Trophoblast cell (in vitro differentiated cells and primary cell): ENCODE data around the gene USP4.

Experiments
- DNase-seq, 2 donors: peaks; one replicate each; pipeline ENCODE4 v3.0.0-alpha.2; 2016
- H2AFZ ChIP-seq: 2 replicates; pipeline ENCODE4 v1.6.1; 2013; ENCODE audit warnings: low read length, moderate library complexity, mild to moderate bottlenecking; ENCODE audit not compliant: insufficient read depth, poor library complexity
- H2AK5ac ChIP-seq: 2 replicates; pipeline ENCODE4 v1.6.1; 2013; ENCODE audit warnings: mild to moderate bottlenecking, low read length
- H2BK120ac ChIP-seq: 2 replicates; pipeline ENCODE4 v1.6.1; 2013; ENCODE audit warnings: low read length, mild to moderate bottlenecking, moderate library complexity; ENCODE audit not compliant: insufficient read depth, poor library complexity
- H2BK12ac ChIP-seq: 2 replicates; pipeline ENCODE4 v1.6.1; 2013; ENCODE audit warnings: mild to moderate bottlenecking, low read length, moderate library complexity
- H2BK5ac ChIP-seq: 2 replicates; pipeline ENCODE4 v1.6.1; 2013; ENCODE audit warnings: low read length, low read depth, moderate library complexity, mild to moderate bottlenecking; ENCODE audit not compliant: poor library complexity
- H3K14ac ChIP-seq: 2 replicates; pipeline ENCODE4 v1.6.1; 2013; ENCODE audit warnings: mild to moderate bottlenecking, low read length
- H3K18ac ChIP-seq: 2 replicates; pipeline ENCODE4 v1.6.1; 2013; ENCODE audit warnings: mild to moderate bottlenecking, low read length
- H3K23ac ChIP-seq: 2 replicates; pipeline ENCODE4 v1.6.1; 2013; ENCODE audit warnings: low read length
- H3K27ac ChIP-seq: 2 replicates; pipeline ENCODE4 v1.5.1; 2013; ENCODE audit warnings: low read depth, mild to moderate bottlenecking, inconsistent platforms, low read length, moderate library complexity
- H3K27me3 ChIP-seq: 2 replicates; pipeline ENCODE4 v1.6.1; 2013; ENCODE audit warnings: inconsistent platforms, mild to moderate bottlenecking, low read length, moderate library complexity; ENCODE audit not compliant: insufficient read depth
- H3K36me3 ChIP-seq, 2 experiments: 1 replicate in 1 of 2; 2 replicates in 1 of 2; pipeline ENCODE4 v1.6.1; 2013; ENCODE audit warnings: low read length in 2 of 2, mild to moderate bottlenecking in 2 of 2, moderate library complexity in 1 of 2; ENCODE audit not compliant: insufficient read depth in 2 of 2, control insufficient read depth in 1 of 2
- H3K4ac ChIP-seq: 2 replicates; pipeline ENCODE4 v1.6.1; 2013; ENCODE audit warnings: low read depth, mild to moderate bottlenecking, low read length, moderate library complexity
- H3K4me1 ChIP-seq, 2 experiments: 1 replicate in 1 of 2; 2 replicates in 1 of 2; pipeline ENCODE4 v1.6.1; 2013; ENCODE audit warnings: low read length in 2 of 2, mild to moderate bottlenecking in 2 of 2, moderate library complexity in 1 of 2; ENCODE audit not compliant: insufficient read depth in 2 of 2, control insufficient read depth in 1 of 2
- H3K4me2 ChIP-seq: 2 replicates; pipeline ENCODE4 v1.6.1; 2013; ENCODE audit warnings: inconsistent platforms, mild to moderate bottlenecking, low read length, moderate library complexity
- H3K4me3 ChIP-seq: 2 replicates; pipeline ENCODE4 v1.5.1; 2013; ENCODE audit warnings: mild to moderate bottlenecking, low read depth, low read length, inconsistent platforms
- H3K79me1 ChIP-seq: one replicate; pipeline ENCODE4 v1.6.1; 2013; ENCODE audit warnings: low read length
- H3K79me2 ChIP-seq: 2 replicates; pipeline ENCODE4 v1.6.1; 2013; ENCODE audit warnings: low read length, mild to moderate bottlenecking; ENCODE audit not compliant: control insufficient read depth, insufficient read depth, poor library complexity
- H3K9ac ChIP-seq: 2 replicates; pipeline ENCODE4 v1.6.1; 2013; ENCODE audit warnings: mild to moderate bottlenecking, low read length
- H3K9me3 ChIP-seq: 2 replicates; pipeline ENCODE4 v1.6.1; 2013; ENCODE audit warnings: low read depth, mild to moderate bottlenecking, control low read depth, inconsistent platforms, low read length; ENCODE audit not compliant: insufficient read depth
- H4K12ac ChIP-seq: 2 replicates; pipeline ENCODE4 v1.6.1; 2013; ENCODE audit warnings: low read depth, mild to moderate bottlenecking, low read length, moderate library complexity
- H4K8ac ChIP-seq: 2 replicates; pipeline ENCODE4 v1.6.1; 2013; ENCODE audit warnings: low read depth, mild to moderate bottlenecking, low read length, moderate library complexity
- H4K91ac ChIP-seq: one replicate; pipeline ENCODE4 v1.6.1; 2013; ENCODE audit warnings: low read depth, mild to moderate bottlenecking, low read length, moderate library complexity
- WGBS: extraction: QIAGEN DNeasy Blood & Tissue Kit; methylation state at CpG from one replicate; pipeline ENCODE4 v1.1.7; 2013; ENCODE audit warnings: missing lambda C conversion rate; ENCODE audit not compliant: insufficient read length, insufficient coverage; ENCODE audit errors: extremely low coverage; 5-methylcytosine and 5-hydroxymethylcytosine counted together

The USP4 gene

GRCh38 chr3:49341996-49342395 lies 2.1 kb upstream of the USP4 start:
- H3K4me1 ChIP-seq = peaks cover 5 to 9% of the 10 kb centered on the region in 2 experiments
- H3K14ac ChIP-seq = peak overlapping the region; percentile 25
- no peak overlapping the region for H4K8ac ChIP-seq
- no peaks in the 10 kb centered on the region for H3K9me3 ChIP-seq
- peak overlapping the region; percentile 24 for H3K23ac ChIP-seq
- H2AFZ ChIP-seq = no peak overlapping the region
- H2BK12ac ChIP-seq = no peak overlapping the region
- no peak overlapping the region for H3K4ac ChIP-seq
- H3K79me1 ChIP-seq = peaks cover 13% of the 10 kb centered on the region
- no peak overlapping the region for H2AK5ac ChIP-seq
- H4K91ac ChIP-seq = no peak overlapping the region
- no peak overlapping the region for H3K4me3 ChIP-seq
- no peaks in the 10 kb centered on the region for H3K36me3 ChIP-seq
- no peaks in the 10 kb centered on the region for H3K27me3 ChIP-seq
- no peak overlapping the region for H4K12ac ChIP-seq
- no CpG with 5 or more reads among the region's 6 CpGs for WGBS
- H3K79me2 ChIP-seq = peaks cover 9% of the 10 kb centered on the region
- no peak overlapping the region for H2BK5ac ChIP-seq
- no peak overlapping the region for H3K4me2 ChIP-seq
- no peak overlapping the region for H3K27ac ChIP-seq
- no peak for DNase-seq
- no peak overlapping the region for H3K9ac ChIP-seq
- H2BK120ac ChIP-seq = no peak overlapping the region
- H3K18ac ChIP-seq = no peak overlapping the region

- Histone ChIP-seq H3K27me3 (no peaks in the 10 kb centered on the region), H3K79me1 (peaks cover 13% of the 10 kb centered on the region), H3K4ac (peak overlapping the region; percentile 72), H4K8ac (peak overlapping the region; percentile 76), H2AFZ (peak overlapping the region; percentile 62), H2BK12ac (no peak overlapping the region), H2BK120ac (peak overlapping the region; percentile 61), H3K9ac (peak overlapping the region; percentile 94), H4K12ac (peak overlapping the region; percentile 39), H3K18ac (peak overlapping the region; percentile 50), H2BK5ac (peak overlapping the region; percentile 41), H3K4me2 (peak overlapping the region; percentile 62), H3K36me3 (peaks cover 1 to 12% of the 10 kb centered on the region in 2 experiments), H4K91ac (peak overlapping the region; percentile 67), H3K23ac (no peak overlapping the region), H3K27ac (peak overlapping the region; percentile 83), H3K9me3 (no peaks in the 10 kb centered on the region), H3K4me3 (peak overlapping the region; percentile 86), H3K79me2 (peaks cover 9% of the 10 kb centered on the region), H3K4me1 (peaks cover 5 to 9% of the 10 kb centered on the region in 2 experiments), H3K14ac (peak overlapping the region; percentile 69), H2AK5ac (peak overlapping the region; percentile 12)
- no CpG with 5 or more reads among the region's 17 CpGs for WGBS
- peak in 1 of 2 donors; percentile 48 for DNase-seq
Observed at GRCh38 chr3:49339581-49339940, 292 bp downstream of the USP4 start.

- H2BK120ac ChIP-seq = no peak overlapping the region
- H3K27ac ChIP-seq = no peak overlapping the region
- H2BK5ac ChIP-seq = no peak overlapping the region
- no peaks in the 10 kb centered on the region for H3K4me1 ChIP-seq
- H2AFZ ChIP-seq = no peak overlapping the region
- peaks cover 26 to 42% of the 10 kb centered on the region in 2 experiments for H3K36me3 ChIP-seq
- H4K8ac ChIP-seq = no peak overlapping the region
- no peak overlapping the region for H2BK12ac ChIP-seq
- no peak overlapping the region for H3K14ac ChIP-seq
- no peaks in the 10 kb centered on the region for H3K27me3 ChIP-seq
- H3K4me3 ChIP-seq = no peak overlapping the region
- H4K12ac ChIP-seq = no peak overlapping the region
- H3K79me1 ChIP-seq = no peaks in the 10 kb centered on the region
- WGBS = no CpG with 5 or more reads among the region's 5 CpGs
- no peak overlapping the region for H4K91ac ChIP-seq
- no peak overlapping the region for H2AK5ac ChIP-seq
- H3K18ac ChIP-seq = no peak overlapping the region
- H3K4me2 ChIP-seq = no peak overlapping the region
- H3K23ac ChIP-seq = no peak overlapping the region
- no peaks in the 10 kb centered on the region for H3K9me3 ChIP-seq
- no peak overlapping the region for H3K9ac ChIP-seq
- peak in 1 of 2 donors; percentile 49 for DNase-seq
- H3K79me2 ChIP-seq = no peaks in the 10 kb centered on the region
- H3K4ac ChIP-seq = no peak overlapping the region
Observed at GRCh38 chr3:49333916-49334633, 5.8 kb downstream of the USP4 start.

- no peak overlapping the region for H2BK5ac ChIP-seq
- no peak overlapping the region for H4K91ac ChIP-seq
- no peaks in the 10 kb centered on the region for H3K4me1 ChIP-seq
- H3K23ac ChIP-seq = no peak overlapping the region
- no peak overlapping the region for H2AK5ac ChIP-seq
- DNase-seq = peak; percentile 42 to 68
- H3K79me1 ChIP-seq = no peaks in the 10 kb centered on the region
- no peak overlapping the region for H3K9ac ChIP-seq
- H3K36me3 ChIP-seq = peaks cover 26 to 44% of the 10 kb centered on the region in 2 experiments
- no peak overlapping the region for H3K4me2 ChIP-seq
- H2BK12ac ChIP-seq = no peak overlapping the region
- no peak overlapping the region for H4K12ac ChIP-seq
- H2BK120ac ChIP-seq = no peak overlapping the region
- H4K8ac ChIP-seq = no peak overlapping the region
- H3K79me2 ChIP-seq = no peaks in the 10 kb centered on the region
- no peaks in the 10 kb centered on the region for H3K27me3 ChIP-seq
- no peak overlapping the region for H3K14ac ChIP-seq
- no peak overlapping the region for H2AFZ ChIP-seq
- H3K4me3 ChIP-seq = no peak overlapping the region
- H3K27ac ChIP-seq = no peak overlapping the region
- no peak overlapping the region for H3K18ac ChIP-seq
- WGBS = no CpG with 5 or more reads among the region's 3 CpGs
- no peaks in the 10 kb centered on the region for H3K9me3 ChIP-seq
- H3K4ac ChIP-seq = no peak overlapping the region
Observed at GRCh38 chr3:49333091-49333490, 6.8 kb downstream of the USP4 start.
